Measurements from ENCODE around the gene TBXAS1.

- TF ChIP-seq CTCF (IDR thresholded peaks at IDR 0.05): no peak
- TF ChIP-seq POLR2A (IDR thresholded peaks at IDR 0.05): no peak
These were observed 103.5 kb downstream of the TBXAS1 start for GRCh38 chr7:139932531-139932930.

All from heart left ventricle (tissue), 13 donors.